ENCODE measurements around the gene GZF1.

The GZF1 gene

DNA sequence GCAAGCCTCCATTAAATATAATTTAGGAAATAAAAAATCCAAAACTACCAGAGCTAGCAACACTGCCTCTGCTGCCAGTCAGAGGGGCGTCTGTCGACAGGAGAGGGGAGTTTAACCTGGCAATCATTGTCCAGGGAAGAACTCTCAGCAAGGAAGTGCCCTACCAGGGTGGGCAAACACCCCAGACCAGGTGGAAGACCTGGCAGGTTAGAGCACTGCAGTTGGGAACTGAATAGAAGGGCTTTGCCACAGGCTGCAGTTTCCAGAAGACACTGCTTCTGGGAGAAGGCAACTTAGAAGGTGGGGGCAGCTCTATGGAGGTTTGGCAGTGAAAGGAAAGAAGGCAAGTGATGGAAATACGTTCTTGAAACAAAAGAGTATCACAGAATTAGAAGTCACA lies 47.8 kb downstream of the GZF1 start:
- no peak for DNase-seq (ENCODE audit: low read depth)

DNA sequence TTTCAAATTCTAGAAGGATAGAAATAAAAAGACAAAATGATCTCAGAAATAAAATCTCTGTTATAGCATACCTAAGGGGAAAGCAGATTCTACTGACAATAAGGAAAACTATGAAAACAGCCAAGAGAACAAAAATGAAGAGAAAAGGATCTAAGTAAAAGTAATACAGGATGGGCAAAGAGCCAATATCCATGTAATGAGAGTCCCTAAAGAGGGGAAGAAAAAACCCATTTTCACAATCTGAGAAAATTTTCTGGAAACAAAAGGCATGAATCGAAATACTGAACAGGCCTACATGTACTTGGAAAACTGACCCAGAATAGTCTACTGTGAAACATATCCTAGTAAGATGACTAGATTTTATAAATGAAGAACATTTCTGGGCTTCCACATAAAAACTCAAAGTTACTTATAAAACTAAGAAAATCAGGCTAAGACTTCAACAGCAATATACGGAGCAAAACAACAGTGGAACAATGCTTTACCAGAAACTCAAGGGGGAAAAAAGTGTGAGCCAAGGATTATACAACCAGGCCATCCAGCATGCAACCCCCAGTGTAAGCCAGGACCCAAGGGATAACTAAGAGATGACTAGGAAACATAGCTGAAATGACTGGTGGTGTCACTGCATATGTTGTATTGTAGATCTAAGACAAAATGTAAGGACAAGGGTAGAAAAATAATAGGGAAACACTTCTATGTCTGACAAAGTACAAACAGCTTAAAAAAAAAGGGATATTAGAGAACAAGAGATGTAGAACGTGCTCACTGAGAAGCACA lies 49.1 kb downstream of the GZF1 start:
- DNase-seq (ENCODE audit: low read depth), result no peak

DNA sequence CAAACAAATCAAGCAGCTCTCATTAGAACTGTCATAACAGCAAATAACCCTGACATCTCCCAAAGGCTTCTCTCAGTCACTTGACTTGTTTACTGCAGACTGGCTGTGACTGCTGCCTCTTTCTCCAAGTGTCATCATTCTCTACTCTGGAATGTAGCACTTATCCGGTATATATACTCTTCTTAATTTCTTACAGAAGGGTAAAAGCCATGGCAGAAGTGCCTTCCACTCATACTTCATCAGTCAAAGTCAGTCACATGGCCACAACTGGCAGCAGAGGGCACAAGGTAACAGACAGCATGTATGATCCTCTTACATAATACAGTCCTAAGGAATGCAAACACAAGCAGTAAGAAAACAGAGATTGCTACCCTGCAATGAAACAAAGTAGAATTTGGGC lies 50.0 kb downstream of the GZF1 start:
- no peak for DNase-seq (ENCODE audit: low read depth)

DNA sequence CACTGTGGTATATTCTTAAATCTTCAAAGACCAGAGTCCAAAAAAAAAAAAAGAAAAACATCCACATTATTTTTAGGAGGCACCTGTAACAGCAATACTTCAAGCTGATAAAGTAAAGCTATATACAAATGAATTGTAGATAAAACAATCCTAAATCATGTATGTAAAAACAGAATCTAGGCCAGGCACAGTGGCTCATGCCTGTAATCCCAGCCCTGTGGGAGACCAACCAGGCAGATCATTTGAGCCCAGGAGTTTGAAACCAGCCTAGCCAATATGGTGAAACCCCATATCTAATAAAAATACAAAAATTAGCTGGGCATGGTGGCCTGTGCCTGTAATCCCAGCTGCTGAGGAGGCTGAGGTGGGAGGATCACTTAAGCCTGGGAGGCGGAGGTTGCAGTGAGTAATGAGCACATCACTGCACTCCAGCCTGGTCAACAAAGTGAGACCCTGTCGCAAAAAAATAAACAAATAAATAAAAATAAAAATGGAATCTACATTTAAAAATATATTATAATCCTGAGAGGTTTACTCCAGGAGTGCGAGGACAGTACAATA lies 52.0 kb downstream of the GZF1 start:
- no peak for DNase-seq (ENCODE audit: low read depth)

DNA sequence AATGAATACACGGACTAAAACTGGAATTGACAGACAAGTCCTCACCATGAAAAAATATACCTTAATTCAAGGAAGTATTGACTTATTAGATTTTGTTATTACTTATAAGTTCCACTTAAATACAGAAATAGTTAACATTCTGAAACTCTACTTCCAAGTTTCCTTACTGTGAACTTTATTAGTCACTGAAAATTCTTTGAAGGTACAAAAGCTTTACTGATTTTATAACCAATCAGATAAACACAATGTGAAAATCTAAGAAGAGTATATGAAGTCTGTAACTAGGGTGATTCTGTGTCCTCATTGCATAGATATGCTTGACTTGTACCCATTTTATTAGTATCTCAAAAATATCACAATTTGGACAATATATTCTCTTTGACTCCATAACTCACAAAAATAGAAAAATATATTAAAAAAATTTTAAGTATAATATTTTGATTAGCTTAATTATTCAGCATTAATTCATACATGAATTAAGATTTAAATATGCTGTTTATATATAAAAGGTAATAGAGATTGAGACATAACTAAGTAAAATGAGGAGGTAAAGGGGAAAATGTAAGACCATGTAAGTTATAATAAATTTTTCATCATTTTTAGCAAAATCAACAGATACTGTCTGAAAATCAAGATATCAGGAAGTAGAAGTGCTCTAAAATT lies 52.7 kb downstream of the GZF1 start:
- no peak for DNase-seq (ENCODE audit: low read depth)

DNA sequence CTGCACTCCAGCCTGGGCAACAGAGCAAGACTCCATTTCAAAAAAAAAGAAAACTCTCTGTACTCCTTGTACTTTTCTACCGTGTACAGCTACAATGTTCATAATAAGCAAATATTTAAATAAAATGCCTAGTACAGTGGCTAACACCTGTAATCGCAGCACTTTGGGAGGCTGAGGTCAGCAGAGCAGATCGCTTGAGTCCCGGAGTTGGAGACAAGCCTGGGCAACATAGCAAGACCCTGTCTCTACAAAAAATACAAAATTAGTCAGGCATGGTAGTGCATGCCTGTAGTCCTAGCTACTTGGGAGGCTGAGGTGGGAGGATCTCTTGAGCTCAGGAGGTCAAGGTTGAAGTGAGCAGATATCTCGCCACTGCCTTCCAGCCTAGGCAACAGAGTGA lies 53.6 kb downstream of the GZF1 start:
- no peak for DNase-seq (ENCODE audit: low read depth)

DNA sequence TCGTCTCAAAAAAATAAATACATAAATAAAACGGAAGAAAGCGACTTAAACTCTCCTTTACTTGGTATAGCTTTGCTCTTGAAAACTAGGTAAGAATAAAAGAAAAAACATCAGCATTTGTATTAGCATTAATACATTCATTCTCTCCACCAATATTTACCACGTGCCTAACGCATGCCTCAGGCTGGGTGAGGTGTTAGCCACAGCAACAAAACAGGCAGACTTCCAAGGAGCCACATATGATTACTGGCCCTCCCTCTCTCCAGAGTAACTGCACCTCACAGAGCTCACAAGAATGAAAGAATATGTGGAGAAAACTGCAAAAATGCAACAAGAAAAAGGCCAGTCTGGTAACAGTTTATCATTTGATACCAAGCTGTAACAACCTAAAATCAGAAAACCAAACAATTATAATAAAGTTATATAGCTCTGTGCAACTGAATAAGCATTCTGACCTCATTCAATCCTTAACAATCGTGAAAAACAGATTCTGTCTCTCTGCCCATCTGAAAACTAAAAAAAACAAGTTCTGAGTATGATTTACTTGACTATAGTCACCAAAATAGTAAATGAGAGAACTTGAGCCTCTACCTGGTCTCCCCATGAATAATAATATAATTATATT lies 54.1 kb downstream of the GZF1 start:
- no peak for DNase-seq (ENCODE audit: low read depth)

DNA sequence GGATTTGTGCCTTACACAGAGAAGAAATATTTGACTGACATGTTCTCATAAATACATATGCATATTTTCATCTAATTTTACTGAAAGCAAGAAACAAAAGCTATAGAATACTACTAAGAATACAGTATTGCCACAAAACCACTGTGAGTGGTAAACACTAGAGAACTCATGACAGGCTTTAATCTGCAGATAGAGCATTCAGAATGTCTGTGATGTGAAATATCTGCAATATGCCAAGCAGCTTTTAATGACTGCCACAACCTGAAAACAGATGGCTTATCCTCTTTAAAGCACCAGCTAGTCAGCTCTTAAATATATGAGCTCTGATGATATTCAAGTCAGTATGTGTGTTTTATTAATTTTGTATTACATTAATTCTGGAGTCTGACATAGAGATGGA lies 55.9 kb downstream of the GZF1 start:
- no peak for DNase-seq (ENCODE audit: low read depth)

DNA sequence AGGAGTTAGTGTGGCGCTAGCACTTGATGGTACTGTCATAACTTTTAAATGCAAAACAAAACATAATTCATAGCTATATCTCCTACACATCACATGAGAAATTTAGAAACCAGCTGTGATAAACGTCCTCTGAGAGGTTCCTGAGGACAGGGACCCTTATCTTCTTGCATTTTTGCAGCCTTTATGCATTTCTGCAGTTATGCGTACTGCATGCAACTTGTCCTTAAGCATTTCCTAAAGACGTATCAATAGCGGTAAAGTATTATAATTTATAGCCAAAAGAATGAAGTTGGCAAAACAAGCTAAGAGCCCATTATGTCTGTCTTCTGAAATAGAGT lies 57.6 kb downstream of the GZF1 start:
- no peak for DNase-seq (ENCODE audit: low read depth)

DNA sequence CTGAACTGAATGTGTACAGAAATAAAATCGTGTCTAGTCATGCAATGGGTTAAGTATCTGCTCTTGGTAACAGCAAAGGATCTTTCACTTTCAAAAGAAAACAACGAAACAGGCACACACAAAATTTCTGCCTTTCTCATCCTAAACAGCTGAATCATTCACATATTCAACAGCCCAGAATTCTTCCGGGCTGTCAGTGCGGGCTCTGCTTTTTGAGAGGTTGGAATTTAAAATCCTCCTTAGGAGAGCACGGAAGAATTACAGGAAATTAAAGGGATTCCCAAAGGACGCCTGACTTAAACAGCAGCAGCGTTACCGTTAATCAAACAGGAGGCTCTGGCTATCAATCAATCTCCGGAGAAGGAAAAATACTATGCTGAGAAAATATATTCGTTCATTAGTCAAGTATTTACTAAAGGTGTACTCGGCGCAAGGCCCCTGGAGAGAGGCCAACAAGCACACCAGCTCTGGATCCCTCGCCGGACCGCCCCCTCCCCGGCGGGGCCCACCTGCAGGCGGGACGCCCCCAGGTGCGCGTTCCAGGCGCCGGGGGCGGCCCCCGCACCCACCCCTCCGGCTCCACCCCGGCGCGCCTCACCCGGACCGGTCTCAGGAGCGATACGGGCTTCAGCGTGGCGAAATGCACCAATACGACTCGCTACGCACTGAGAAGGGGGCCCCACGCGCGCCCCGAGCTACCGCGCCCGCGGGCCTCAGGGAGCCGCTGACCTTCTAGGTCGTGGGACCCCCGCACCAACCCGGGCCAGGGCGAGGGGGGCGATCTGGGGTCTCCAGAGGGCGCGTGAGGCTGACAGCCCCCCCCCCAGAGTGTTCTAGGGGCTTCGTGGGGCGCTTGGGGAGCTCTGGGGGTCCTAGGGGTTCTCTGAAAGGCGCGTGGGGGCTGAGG lies 58.3 kb downstream of the GZF1 start:
- DNase-seq (ENCODE audit: low read depth), result peak; percentile 19

DNA sequence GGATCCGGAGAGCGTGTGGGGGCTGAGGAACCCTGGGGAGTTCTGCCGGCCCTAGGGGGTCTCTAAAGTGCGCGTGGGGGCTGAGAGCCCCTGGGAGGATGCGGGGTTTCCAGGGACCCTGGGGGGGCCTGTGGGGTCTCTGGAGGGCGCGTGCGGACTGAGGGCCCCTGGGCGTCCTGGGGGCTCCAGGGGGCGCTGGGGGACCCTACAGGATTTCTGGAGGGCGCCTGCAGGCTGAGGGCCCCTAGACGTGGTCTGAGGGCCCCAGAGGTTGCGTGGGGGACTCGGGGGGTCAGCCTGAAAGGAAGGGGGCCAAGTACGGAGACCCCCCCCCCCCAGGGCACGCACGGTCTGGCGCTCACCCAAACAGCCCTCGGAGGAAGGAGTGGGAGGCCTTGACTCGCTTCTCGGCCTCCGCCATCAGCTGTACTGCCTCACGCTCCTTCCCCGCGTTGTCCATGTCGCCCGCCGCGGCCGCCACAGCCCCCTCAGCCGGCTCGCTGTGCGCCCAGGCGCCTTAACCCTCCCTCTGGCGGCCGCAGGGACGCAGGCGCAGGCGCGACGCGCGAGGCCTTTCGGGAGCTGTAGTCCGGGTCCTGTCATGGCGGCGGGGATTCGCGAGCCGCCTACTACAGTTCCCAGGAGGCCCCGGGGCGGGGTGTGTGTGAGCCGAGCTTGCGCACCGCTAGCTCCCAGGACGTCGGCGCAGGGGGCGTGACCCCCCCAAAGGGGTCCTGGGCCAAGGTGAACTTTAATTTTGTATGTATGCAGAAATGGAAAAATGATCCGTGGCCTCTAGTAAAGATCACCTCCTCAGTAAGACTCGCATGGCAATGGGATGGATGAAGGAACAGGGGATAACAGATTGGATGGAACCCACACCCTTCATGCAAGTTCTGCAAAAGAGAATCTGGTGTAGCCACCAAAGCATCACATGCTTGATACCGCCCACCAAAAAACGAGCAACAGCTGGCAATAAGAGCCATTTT lies 59.3 kb downstream of the GZF1 start, which contains the start of gene NAPB:
Gene NAPB (minus strand): TSS at position 546 of the 989 bp plus-strand sequence. CDS start 86 bp downstream, at position 460.
- peak; percentile 87 for DNase-seq (ENCODE audit: low read depth)
